Stomach (tissue), 9 donors: Measurements from ENCODE around the gene ACP4. TPM values are rescaled to one million over a fixed set of nuclear protein-coding genes. Genes with fewer than 3 reads are reported as not detected.

Source experiments
- DNase-seq, 2 donors: peaks; one replicate each; pipeline versions ENCODE4 v3.0.0 to v3.0.0-alpha.2; 2013 to 2019
- H3K27ac ChIP-seq, 5 donors: fragments of 200-600 bp in 4 of 5; sonication (generic) in 4 of 5; one replicate each; pipeline ENCODE4 v1.5.1; 2013 to 2019; ENCODE audit warnings: mild to moderate bottlenecking in 1 of 5, moderate library complexity in 1 of 5
- H3K27me3 ChIP-seq, 3 donors: fragments of 200-600 bp; sonication (generic); one replicate each; pipeline ENCODE4 v1.5.1; 2017 to 2019; ENCODE audit warnings: mixed run types in 1 of 3
- H3K36me3 ChIP-seq, 4 donors: fragments of 200-600 bp; sonication (generic); 1 replicate in 3 of 4; 2 replicates in 1 of 4; pipeline ENCODE4 v1.5.1; 2016 to 2019
- H3K4me1 ChIP-seq, 4 donors: fragments of 200-600 bp; sonication (generic); one replicate each; pipeline ENCODE4 v1.5.1; 2016 to 2019
- H3K4me3 ChIP-seq, 4 donors: fragments of 200-600 bp; sonication (generic) in 3 of 4; one replicate each; pipeline ENCODE4 v1.5.1; 2016 to 2019; ENCODE audit warnings: mild to moderate bottlenecking in 1 of 4
- H3K9me3 ChIP-seq, 4 donors: fragments of 200-600 bp; sonication (generic); one replicate each; pipeline ENCODE4 v1.5.1; 2016 to 2019
- CTCF ChIP-seq, 7 experiments: fragments of 450-650 bp in 4 of 7; fragments of 200-600 bp in 3 of 7; sonication (generic) in 3 of 7; IDR thresholded peaks; one replicate each; pipeline ENCODE4 v1.5.1; 2016 to 2019; ENCODE audit warnings: antibody characterized with exemption in 7 of 7, control low read depth in 2 of 7, mild to moderate bottlenecking in 1 of 7
- EP300 ChIP-seq: sonication (generic); formaldehyde crosslinking; IDR thresholded peaks from one replicate; pipeline ENCODE4 v1.6.1; 2017; ENCODE audit warnings: antibody characterized with exemption
- POLR2A ChIP-seq, 4 donors: fragments of 450-650 bp; IDR thresholded peaks; one replicate each; pipeline ENCODE4 v1.6.1; 2016; ENCODE audit warnings: antibody characterized with exemption in 4 of 4, control low read depth in 2 of 4, mild to moderate bottlenecking in 1 of 4, moderate library complexity in 1 of 4
- POLR2AphosphoS5 ChIP-seq, 3 donors: sonication (generic); formaldehyde crosslinking; IDR thresholded peaks; one replicate each; pipeline ENCODE4 v1.6.1; 2016; ENCODE audit warnings: antibody characterized with exemption in 3 of 3
- WGBS, 5 donors: extraction: QIAGEN DNeasy Blood & Tissue Kit in 3 of 5; methylation state at CpG; one replicate each; pipeline versions ENCODE4 v1.1.5 to v1.1.7; 2013 to 2018; 5-methylcytosine and 5-hydroxymethylcytosine counted together
- intact Hi-C: fragments of 100-400 bp; cut with DNase I; formaldehyde crosslinking; loops from one replicate; pipeline ENCODE4 v1.15.1; 2023; ENCODE audit warnings: low total_unique reads
- polyA plus RNA-seq, 3 donors: library from polyadenylated mRNA; stranded (reverse); fragments of 200-250 nt; gene quantifications; one replicate each; pipeline ENCODE4 v1.2.3, GENCODE V29; 2013
- total RNA-seq, 5 donors: library from RNA; depleted of rRNA; stranded (reverse); fragments of >200 nt; gene quantifications; one replicate each; pipeline versions ENCODE4 v1.1.0 to v1.2.3, GENCODE V29; 2014 to 2016
- donor health status: healthy with polysubstance abuse.
- donor health status: Bipolar disorder and iron deficiency.
- donor health status: healthy.

ACP4 gene
- total and polyA plus RNA-seq, 8 donors, result not detected

DNA sequence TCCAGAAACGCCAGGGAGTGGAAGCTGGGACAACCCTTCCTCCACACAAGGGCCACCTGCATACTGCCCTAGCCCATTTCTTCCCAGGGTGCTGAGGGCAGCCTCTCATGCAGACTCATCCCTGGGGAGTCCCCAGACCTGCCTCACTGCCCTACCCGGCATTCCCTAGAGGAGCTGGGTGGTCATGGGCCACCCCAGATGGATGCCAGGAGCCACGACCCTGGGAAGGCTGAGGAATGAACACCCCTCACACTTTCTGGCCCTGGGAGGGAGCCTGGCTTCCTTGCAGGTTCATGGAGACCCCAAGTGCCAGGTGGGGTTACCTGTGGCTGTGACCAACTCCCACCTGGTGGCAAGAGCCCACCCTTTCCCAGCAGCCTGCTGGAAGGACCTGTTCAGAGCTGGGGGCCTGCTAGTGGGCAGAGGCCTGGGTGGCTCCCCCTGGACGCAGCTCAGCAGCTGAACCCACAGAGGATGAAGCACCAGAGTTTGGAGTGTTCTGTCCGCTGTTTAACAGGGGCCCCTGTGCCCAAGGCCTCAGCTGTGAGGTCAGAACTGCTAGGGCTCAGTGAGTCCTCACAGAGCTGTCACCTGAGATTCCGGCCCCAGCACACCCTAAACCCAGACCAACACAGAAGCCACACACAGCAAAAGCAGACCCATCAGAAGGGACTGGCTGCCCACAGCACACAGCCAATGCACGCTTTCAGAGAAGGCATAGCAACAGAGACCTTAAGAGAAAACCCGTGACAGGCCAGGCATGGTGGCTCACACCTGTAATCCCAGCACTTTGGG, 6.6 kb downstream of the ACP4 start:
- no peak overlapping the region for H3K27ac ChIP-seq
- no peaks in the 10 kb centered on the region for H3K9me3 ChIP-seq
- intact Hi-C loops, result no loop called here
- no peak overlapping the region for H3K4me3 ChIP-seq
- H3K4me1 ChIP-seq, result peaks cover 0 to 8% (median 2%) of the 10 kb centered on the region in 4 donors
- H3K36me3 ChIP-seq, result peaks cover 17 to 62% (median 59%) of the 10 kb centered on the region in 4 donors
- DNase-seq, result no peak
- peaks cover 0 to 6% (median 0%) of the 10 kb centered on the region in 3 donors for H3K27me3 ChIP-seq
- WGBS, 5 donors, result 79 to 89% (median 87%) methylated on average over 4 to 8 of the region's 8 CpGs
- TF ChIP-seq CTCF (IDR thresholded peaks at IDR 0.05) (no peak), EP300 (no peak), POLR2AphosphoS5 (IDR thresholded peaks at IDR 0.05) (no peak), POLR2A (IDR thresholded peaks at IDR 0.05) (no peak)

GRCh38 chr19:50797429-50797780, 7.2 kb downstream of the ACP4 start:
- Histone ChIP-seq H3K4me3 (no peak overlapping the region), H3K27me3 (peaks cover 0 to under 1% (median 0%) of the 10 kb centered on the region in 3 donors), H3K4me1 (peaks cover under 1 to 10% (median 6%) of the 10 kb centered on the region in 4 donors), H3K27ac (no peak overlapping the region), H3K36me3 (peaks cover 17 to 67% (median 63%) of the 10 kb centered on the region in 4 donors), H3K9me3 (no peaks in the 10 kb centered on the region)
- TF ChIP-seq EP300 (no peak), POLR2A (IDR thresholded peaks at IDR 0.05) (no peak), POLR2AphosphoS5 (IDR thresholded peaks at IDR 0.05) (no peak), CTCF (IDR thresholded peaks at IDR 0.05) (no peak)
- 82 to 92% (median 90%) methylated on average over 7 of the region's 7 CpGs for WGBS, 5 donors
- DNase-seq, result no peak
- intact Hi-C loops, result no loop called here

- no peaks in the 10 kb centered on the region for H3K27me3 ChIP-seq
- TF ChIP-seq CTCF (IDR thresholded peaks at IDR 0.05), result no peak
- TF ChIP-seq EP300, result no peak
- no peak for TF ChIP-seq POLR2AphosphoS5 (IDR thresholded peaks at IDR 0.05)
- no peak for TF ChIP-seq POLR2A (IDR thresholded peaks at IDR 0.05)
- no peak overlapping the region for H3K27ac ChIP-seq
- 81 to 89% (median 85%) methylated on average over 6 to 18 of the region's 18 CpGs for WGBS, 5 donors
- peaks cover 7 to 16% (median 12%) of the 10 kb centered on the region in 4 donors for H3K4me1 ChIP-seq
- H3K9me3 ChIP-seq, result no peaks in the 10 kb centered on the region
- H3K4me3 ChIP-seq, result no peak overlapping the region
- intact Hi-C loops, result no loop called here
- H3K36me3 ChIP-seq, result peaks cover 17 to 67% (median 63%) of the 10 kb centered on the region in 4 donors
- DNase-seq, result no peak
Measured at GRCh38 chr19:50797781-50798658, 7.8 kb downstream of the ACP4 start.
